Bronchial epithelial cell (primary cell): ENCODE measurements around the gene XRCC6. TPM values are rescaled to one million over a fixed set of nuclear protein-coding genes. Genes with fewer than 3 reads are reported as not detected.

Experiments
- DNase-seq: peaks from one replicate; pipeline ENCODE4 v3.0.0-alpha.2; 2010; ENCODE audit warnings: low read depth
- FAIRE-seq: peaks from 2 replicates; lab custom pipeline; 2011; peaks lifted over from hg19 to GRCh38; lab: Jason Lieb, UNC
- H3K27me3 ChIP-seq: 2 replicates; pipeline ENCODE4 v1.5.1; 2011; ENCODE audit warnings: low read length; ENCODE audit not compliant: control insufficient read depth, insufficient read depth
- H3K36me3 ChIP-seq: 2 replicates; pipeline ENCODE4 v1.5.1; 2011; ENCODE audit warnings: low read length; ENCODE audit not compliant: control insufficient read depth, insufficient read depth
- H3K4me3 ChIP-seq: 2 replicates; pipeline ENCODE4 v1.5.1; 2011; ENCODE audit warnings: mild to moderate bottlenecking, low read depth, low read length, control low read depth
- total RNA-seq: library from RNA; depleted of rRNA; stranded (reverse); fragments of >200 nt; gene quantifications from 2 replicates; pipeline ENCODE4 v1.2.1, GENCODE V29; 2014
- TF ChIP-seq, protein P1 (sequence below): IDR thresholded peaks from 2 replicates; pipeline ENCODE4 v1.5.1; 2011; ENCODE audit warnings: mild to moderate bottlenecking, moderate library complexity, low read length, control low read depth, inconsistent platforms; ENCODE audit not compliant: insufficient read depth, severe bottlenecking

The XRCC6 gene
- total RNA-seq, 1 donor from 2014 or later = 266 TPM

DNA sequence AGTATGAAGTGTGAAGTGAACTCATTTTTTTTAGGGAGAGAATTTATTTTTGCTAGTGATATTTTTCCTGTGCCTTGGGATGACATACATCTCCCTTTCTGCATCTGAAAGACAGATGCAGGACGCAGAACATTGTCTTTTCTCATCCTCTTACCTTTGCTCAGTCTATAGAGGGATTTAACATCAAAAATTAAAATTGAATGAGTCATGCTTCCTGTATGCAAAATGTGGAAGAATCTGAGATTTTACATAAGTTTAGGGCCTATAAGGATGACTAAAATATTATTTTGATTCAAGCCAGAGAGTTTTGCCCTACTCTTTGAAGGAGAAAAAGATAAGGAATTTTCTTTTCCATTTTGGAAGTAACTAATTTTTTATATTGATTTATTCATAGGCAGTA lies 27.3 kb downstream of the XRCC6 start:
- TF ChIP-seq, protein P1, sequence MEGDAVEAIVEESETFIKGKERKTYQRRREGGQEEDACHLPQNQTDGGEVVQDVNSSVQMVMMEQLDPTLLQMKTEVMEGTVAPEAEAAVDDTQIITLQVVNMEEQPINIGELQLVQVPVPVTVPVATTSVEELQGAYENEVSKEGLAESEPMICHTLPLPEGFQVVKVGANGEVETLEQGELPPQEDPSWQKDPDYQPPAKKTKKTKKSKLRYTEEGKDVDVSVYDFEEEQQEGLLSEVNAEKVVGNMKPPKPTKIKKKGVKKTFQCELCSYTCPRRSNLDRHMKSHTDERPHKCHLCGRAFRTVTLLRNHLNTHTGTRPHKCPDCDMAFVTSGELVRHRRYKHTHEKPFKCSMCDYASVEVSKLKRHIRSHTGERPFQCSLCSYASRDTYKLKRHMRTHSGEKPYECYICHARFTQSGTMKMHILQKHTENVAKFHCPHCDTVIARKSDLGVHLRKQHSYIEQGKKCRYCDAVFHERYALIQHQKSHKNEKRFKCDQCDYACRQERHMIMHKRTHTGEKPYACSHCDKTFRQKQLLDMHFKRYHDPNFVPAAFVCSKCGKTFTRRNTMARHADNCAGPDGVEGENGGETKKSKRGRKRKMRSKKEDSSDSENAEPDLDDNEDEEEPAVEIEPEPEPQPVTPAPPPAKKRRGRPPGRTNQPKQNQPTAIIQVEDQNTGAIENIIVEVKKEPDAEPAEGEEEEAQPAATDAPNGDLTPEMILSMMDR = no peak
- DNase-seq (no peak), FAIRE-seq (no peak)
- Histone ChIP-seq H3K36me3 (peaks cover 27% of the 10 kb centered on the region), H3K4me3 (no peak overlapping the region), H3K27me3 (no peaks in the 10 kb centered on the region)

GRCh38 chr22:41650229-41650628 lies 29.1 kb downstream of the XRCC6 start:
- H3K27me3 ChIP-seq = no peaks in the 10 kb centered on the region
- no peak overlapping the region for H3K4me3 ChIP-seq
- H3K36me3 ChIP-seq = peaks cover 37% of the 10 kb centered on the region
- no peak for FAIRE-seq
- TF ChIP-seq, protein P1 = no peak
- no peak for DNase-seq

DNA sequence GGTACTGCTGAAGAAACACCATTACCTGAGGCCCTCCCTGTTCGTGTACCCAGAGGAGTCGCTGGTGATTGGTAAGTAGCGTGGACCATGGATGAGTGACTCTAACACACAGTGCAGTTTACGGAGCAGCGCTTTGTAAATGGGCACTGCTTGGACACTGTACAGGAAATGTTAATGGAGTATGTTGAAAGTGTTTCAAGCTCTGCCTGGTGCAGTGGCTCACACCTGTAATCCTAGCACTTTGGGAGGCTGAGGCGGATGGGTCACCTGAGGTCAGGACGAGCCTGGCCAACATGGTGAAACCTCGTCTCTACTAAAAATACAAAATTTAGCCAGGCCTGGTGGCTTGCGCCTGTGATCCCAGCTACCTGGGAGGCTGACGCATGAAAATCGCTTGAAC lies 29.7 kb downstream of the XRCC6 start:
- TF ChIP-seq, protein P1 = no peak
- Histone ChIP-seq H3K36me3 (peaks cover 37% of the 10 kb centered on the region), H3K27me3 (no peaks in the 10 kb centered on the region), H3K4me3 (no peak overlapping the region)
- FAIRE-seq = peak; percentile 18
- no peak for DNase-seq

- Histone ChIP-seq H3K36me3 (peaks cover 37% of the 10 kb centered on the region), H3K4me3 (no peak overlapping the region), H3K27me3 (no peaks in the 10 kb centered on the region)
- DNase-seq = no peak
- FAIRE-seq = peak; percentile 18
- TF ChIP-seq, protein P1 = no peak
These were observed 33.2 kb downstream of the XRCC6 start for GRCh38 chr22:41654322-41654721.

- DNase-seq (no peak), FAIRE-seq (peak; percentile 32)
- H3K4me3 ChIP-seq = no peak overlapping the region
- no peaks in the 10 kb centered on the region for H3K27me3 ChIP-seq
- H3K36me3 ChIP-seq = peaks cover 35% of the 10 kb centered on the region
- TF ChIP-seq, protein P1 = no peak
These were observed 35.5 kb downstream of the XRCC6 start for GRCh38 chr22:41656556-41656955.

- FAIRE-seq = no peak
- Histone ChIP-seq H3K36me3 (peaks cover 30% of the 10 kb centered on the region), H3K27me3 (no peaks in the 10 kb centered on the region), H3K4me3 (no peak overlapping the region)
- TF ChIP-seq, protein P1 = no peak
- no peak for DNase-seq
These were observed 36.6 kb downstream of the XRCC6 start for GRCh38 chr22:41657709-41658108.
